ENCODE data around the gene ATP6V1C2.

Gene ATP6V1C2

DNA sequence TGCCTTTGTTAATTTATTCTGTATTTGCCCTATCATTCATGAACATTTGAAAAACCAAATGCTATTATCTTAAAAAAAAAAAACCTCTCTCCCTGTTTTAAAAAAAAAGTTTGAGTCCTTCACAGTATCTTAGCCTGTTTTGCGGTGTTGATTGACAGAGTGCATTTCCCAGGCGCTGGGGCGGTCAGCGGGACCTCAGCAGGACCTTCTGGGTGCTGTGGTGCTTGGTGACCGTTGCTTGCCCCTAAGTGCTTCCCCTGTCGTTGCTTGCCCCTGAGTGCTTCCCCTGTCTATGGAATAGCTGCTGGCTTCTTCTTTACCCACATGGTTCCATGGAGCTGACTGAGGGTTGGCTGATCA is 12.1 kb downstream of the ATP6V1C2 start:
- DNase-seq: no peak

DNA sequence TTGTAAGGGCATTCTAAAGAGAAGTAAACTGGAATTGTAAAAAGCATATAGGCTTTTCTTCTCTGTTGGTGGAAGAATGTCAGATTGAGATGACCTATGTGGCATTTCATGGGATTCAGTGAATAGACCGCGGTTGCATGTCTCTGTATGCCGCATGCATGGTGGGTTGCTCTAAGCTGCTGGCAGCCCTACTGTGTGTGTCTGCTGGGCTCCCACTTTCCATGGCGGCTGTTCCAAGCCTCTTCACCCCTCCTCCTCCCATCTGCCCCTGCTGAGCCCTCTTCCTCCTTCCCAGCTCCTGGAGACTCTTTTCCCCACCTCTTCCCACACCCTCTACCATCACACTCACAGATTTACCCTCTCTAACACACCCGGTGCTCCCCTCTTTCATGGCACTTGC is 12.6 kb downstream of the ATP6V1C2 start:
- no peak for DNase-seq

DNA sequence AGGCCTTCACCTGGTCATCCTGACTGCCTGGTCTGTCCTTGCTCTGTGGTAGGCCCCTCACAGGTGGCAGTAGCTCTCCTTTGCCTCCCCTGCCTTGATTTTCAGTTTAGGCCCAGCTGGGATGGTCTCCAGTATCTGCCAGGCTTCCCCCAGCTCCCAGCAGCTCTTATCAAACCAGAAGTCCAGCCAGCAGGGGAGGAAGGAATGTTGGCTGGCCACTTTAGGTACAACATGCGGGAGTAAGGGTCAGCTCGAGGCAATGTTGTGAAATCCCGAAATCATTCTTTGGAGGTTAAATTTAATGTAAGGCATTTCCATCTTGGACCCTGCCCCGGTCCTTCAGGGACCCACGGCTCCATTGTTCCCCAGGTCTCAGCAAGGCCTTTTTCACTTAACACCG is 16.8 kb downstream of the ATP6V1C2 start:
- DNase-seq: no peak

DNA sequence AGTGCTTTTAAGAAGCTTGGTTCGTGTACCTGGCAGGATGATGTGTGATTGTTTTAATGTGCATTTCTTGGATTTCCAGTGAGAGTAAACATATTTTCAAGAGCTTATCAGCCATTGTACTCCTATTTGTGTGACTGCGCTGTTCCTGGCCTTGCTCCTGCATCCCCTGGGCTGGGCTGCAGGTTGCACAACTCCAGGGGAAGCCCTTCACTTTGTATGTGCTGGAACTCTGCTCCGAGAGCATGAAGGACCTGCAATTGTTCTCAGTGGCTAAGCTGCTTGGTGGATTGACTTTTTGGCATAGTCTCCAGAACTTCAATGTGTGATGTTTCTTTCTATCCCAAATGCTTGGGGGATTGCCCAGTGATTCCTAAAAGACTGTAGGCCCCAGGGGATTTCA is 18.8 kb downstream of the ATP6V1C2 start:
- no peak for DNase-seq

DNA sequence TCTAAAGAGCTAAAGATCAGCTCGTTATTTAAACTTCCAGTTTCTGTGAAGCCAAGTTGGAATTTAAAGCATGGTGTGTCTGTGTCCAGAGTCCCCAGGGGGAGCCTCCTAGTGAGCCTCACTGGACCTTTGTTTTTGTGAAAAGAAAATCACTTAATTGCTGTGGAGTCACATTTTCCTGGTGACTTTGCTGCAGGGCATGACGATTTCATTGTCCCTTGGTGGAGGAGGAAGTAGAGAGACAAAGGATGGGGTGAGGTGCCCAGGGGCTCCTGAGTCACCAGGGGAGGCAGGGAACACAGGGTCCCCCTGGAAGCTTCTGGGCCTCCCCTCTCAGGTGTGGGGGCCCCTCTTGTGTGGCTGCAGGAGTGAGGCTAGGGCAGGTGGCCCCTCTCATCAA is 19.7 kb downstream of the ATP6V1C2 start:
- no peak for DNase-seq

DNA sequence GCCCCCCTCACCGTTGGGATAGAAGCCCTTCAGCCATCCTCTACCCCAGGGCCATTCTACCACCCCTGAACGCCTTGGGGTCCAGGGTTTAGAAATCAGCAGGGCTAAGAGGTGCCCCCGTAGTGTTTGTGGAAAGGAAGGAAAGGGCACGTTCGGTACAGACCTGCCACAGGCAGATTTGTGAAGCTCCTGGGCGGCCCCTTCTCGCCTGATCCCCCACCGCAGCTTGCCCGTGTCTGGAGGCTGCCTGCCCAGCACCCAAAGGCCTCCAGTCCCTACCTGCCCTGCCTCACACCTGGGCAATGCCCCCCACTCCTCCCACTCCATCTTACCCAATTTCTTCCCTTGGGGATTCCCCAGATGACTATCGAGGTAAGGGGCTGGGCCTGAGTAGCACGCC is 21.2 kb downstream of the ATP6V1C2 start:
- DNase-seq: no peak

DNA sequence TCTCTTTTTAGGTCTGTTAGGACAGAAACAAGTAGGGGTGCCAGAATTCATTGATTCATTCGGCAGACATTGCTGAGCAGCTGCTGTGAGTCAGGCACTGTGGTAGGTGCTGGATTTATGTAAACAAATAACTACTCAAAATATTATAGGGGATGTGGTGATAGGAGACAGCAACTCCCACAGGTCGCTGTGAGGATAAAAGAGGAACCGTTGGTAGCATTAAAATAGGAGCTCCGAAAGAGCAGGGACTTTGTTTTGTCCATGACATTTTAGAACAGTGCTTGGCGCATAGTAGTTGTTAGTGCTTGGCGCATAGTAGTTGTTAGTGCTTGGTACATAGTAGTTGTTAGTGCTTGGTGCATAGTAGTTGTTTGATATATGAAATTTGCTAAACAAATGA is 29.2 kb downstream of the ATP6V1C2 start:
- no peak for DNase-seq

DNA sequence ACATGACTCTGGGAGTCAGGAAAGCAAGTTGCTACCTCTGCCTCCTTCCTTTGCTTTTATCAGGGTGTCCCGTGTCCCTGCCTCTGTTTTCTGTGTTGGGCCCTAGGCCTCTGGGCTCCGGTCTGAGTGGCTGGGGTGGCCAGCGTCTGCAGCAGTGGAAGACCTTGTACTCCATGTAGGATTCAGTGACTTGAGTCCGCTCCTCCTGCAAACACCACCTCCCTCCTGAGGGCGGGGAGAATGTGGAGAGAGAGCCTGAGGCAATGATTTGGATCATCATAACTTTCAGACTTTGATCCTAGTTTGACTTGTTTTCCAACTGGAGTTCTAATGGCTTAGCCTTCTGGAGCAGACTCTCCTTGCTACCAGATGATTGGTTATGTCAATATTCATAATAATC is 30.8 kb downstream of the ATP6V1C2 start:
- no peak for DNase-seq

DNA sequence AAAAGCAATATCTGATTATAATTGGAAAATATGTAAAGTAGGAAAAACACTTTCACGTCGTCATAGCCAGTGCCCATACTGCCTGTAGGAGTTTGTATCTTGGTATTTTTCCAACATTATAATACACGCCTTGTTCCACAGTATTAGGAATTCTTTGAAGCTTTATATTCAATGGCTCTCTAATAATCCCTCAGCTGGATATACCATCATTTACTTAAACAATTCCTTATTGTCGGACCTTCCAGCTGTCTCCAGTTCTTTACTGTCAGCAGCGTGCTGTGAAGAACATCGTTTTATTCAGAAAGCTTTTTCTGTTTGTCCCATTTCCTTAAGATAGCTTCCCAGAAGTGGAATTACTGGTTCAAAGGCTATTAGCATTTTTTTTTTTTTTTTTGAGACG is 31.7 kb downstream of the ATP6V1C2 start:
- no peak for DNase-seq

DNA sequence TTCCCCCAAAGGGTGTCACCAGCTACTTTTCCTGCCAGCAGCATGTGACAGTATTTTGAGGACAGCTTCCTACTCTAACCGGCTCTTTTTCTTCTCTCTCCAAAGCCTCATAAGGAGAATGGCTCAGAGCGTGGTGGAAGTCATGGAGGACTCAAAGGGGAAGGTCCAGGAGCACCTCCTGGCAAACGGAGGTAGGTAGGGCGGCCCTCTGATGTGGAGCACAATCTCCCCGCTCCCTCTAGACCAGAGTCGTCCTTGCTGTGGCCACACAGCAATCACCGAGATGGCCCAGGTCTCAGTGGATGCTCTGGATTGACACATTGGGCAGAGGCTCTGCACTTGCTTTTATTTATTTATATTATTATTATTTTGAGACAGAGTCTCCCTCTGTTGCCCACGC is 32.4 kb downstream of the ATP6V1C2 start:
- no peak for DNase-seq

DNA sequence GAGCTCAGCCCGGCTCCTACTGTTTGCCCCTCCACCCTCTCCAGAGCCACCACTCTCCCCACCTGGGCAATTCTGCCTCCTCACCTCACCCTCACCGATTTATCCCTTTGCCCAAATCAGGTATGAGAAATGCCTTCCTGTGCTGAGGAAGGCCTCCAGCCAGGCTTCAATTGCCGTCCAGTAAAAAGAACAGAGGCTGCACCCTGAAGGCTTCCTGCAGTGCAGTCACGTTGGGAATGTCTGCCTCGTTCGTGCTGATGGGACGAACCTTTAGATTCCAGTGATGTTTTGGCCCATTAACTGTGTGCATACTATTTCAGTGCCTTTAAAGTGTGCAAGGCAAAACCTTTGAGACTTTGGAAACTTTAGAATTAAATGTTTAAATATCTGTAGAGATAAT is 34.2 kb downstream of the ATP6V1C2 start:
- no peak for DNase-seq

DNA sequence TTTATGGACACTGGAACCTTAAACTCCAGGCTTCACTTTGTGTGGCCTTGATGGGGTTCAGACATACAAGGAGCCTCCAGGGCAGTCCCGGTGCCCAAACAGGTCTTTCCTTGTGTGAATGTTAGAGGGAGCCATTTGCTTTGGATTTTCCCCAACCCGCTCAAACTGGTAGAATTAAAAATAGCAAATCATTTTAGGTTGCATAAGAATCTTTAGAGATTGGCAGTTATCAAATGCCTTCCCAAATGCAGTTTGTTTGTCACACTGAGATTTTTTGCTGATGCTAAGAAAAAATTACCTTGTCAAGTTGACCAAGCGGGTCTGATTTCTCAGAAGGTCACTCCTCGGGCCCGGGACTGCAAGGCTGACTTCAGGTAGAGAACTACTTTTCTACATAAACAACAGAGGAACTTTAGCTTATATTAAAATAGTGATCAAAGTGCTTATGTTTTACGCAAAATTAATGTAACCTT is 36.4 kb downstream of the ATP6V1C2 start:
- no peak for DNase-seq

DNA sequence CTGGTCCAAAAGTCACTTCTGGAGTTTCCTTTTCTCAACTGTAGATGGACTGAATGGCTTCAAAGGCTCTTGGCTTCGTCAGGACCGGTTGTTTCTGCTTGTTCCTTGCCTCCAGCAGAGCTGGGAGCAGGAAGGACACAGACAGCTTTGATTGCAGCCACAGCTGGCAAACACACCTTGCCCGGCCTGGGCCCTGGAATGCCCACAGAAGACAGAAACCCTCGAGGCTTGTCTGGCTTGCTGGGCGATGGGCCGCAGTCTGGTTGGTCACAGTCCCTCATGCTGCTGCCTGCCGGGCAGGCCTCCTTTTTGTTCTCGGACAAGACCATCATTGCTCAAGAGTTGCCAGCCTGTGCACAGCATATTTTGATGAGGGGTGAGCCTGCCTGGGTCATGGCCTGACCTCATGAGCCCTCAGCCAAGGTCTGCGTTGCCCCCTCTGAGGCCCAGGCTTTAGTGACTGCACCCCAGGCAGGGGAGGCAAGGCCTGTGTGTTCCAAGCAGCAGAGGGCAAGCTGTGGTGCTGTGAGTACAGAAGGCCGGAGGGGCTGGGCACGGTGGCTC is 37.8 kb downstream of the ATP6V1C2 start:
- DNase-seq: no peak

DNA sequence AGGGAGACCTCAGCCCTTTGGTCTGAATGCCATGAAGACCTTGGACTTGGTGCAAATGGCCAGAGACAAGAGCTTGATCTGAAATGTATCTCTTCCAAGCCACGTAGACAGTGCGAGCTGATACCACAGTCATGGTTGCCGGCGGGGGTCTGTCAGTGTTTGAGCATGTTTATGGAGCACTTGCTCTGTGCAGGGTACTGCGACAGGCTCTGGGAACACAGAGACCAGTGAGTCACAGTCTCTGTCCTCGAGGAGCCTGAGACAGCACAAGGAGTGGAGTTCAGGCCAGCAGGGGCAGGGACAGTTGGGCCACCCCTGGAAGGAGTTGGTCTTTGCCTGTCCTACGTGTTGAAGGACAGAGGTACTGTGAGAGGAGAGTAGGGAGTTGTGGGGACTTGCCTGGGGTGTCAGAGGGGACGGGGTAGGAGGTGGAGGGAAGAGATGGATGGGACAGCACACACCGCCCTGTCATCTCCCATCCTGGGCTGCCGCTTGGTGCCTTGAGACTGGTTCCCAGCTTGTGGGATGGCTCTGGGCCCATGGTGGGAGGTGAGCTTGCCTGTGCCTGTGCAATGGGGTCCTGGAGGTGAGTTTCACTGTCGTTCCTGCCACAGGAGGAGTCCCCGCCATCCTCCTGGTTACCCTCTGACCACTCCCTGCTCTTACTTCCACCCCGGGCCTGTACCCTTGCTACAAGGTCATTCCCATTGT is 39.5 kb downstream of the ATP6V1C2 start:
- DNase-seq: no peak

DNA sequence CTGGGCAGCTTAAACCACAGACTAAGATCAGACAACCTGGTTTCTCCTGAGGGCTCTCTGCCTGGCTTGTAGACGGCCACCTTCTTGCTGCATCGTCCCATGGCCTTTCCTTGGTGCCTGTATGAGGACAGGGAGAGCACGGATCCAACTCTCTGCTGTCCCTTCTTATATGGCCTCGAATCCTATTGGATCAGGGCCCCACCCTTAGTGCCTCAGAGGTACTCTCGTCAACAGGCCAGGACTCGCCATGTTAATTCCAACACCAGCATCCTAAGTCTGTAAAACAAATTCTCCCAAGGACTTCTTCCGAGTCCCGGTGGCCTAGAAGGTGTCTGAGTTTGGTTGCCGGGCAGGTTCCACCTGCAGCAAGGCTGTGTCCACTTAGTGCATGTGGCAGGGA is 40.2 kb downstream of the ATP6V1C2 start:
- DNase-seq: no peak

DNA sequence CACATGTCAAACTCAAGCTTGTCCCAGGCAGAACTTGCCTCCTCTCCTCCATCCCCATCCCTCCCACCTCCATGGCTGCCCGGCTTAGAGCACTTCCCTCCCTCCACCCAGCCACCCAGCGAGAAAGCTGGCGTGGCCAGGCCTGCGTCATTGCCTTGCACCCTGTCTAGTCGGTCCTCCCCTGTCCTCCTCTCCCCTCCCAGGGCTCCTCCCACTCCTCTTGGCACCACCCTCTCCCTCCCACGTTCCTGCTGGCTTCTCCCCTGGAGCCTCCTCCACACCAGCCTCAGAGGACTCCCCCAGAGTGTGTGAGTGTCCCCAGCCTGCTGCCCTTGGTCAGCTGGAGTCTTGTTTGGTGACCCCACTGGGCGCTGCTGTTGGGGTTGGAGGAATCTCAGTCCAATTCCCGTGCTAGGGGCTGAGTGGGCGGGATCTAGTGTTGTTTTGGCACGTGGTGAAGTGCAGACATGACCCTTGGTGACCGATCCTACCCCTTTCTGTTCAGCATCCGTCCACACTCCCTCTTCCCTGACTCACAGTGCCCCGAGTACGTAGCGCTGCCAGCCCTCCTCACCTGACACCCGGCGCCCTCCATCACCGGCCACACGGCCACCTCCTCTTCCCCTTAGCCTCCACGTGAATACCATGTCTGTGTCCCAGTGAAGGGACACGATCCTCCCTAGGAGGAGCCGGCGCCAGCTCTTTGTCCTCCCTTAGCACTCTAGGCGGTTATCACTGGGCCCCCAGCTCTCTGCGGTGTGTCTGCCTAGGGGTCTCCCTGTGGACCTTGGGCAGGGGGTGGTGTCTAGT is 41.4 kb downstream of the ATP6V1C2 start:
- DNase-seq: no peak

DNA sequence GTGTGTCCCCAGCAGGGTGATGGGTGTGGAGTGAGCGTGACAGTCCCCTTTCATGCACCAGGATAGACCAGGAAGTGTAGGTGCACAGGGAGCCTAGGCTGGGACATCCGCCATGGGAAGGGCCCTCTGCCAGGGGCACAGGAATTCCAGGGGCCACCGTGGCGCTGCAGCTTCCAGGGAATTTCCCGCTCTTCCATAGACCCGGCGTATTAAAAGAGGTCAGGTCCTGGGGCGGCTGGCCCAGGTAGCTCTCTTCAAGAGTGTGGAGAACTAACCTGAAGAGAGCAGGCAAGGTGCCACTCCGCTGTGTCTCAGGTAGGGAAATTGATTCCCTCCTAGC is 42.0 kb downstream of the ATP6V1C2 start:
- no peak for DNase-seq

DNA sequence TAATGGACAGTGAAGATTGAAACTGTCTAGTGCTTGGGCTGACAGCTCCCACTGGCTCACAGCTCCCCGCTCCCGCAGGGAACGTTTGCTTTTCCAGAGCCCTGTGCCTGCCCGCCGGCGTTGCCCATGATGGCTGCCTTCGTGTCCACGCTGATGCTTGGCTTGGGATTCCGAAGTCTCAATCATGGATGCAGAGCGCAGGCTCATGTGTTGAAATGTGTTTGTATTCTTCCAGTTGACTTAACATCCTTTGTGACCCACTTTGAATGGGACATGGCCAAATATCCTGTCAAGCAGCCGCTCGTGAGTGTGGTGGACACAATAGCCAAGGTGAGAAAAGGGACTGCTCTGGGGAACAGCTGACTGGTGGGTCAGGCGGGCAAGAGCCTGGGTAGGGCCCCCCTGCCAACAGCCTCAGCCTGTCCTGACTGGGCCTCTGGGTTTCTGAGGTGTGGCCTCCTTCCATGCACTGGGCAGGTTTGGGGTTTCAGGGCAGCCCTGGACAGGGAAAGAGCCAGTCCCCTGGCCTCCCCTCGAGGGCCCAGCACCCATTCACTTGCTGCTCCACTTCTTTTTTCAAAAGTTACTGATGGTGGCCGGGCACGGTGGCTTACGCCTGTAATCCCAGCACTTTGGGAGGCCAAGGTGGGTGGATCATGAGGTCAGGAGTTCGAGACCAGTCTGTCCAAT is 42.8 kb downstream of the ATP6V1C2 start:
- no peak for DNase-seq

DNA sequence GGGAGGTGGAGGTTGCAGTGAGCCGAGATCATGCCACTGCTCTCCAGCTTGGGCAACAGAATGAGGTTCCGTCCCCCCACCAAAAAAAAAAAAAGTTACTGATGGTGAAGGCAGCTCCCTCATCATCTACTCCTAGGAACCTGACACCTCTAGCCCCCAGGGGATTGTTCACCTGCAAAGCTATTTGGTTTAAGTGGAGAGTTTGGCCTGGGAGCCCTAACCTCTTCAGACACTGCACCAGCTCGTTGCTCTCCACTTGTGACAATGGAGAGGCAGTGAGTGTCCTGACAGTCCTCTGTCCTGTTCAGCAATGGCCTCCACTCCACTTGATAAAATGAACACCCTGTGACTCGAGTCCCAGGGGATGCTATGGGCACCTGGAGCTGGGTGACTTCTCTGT is 43.5 kb downstream of the ATP6V1C2 start:
- DNase-seq: no peak

DNA sequence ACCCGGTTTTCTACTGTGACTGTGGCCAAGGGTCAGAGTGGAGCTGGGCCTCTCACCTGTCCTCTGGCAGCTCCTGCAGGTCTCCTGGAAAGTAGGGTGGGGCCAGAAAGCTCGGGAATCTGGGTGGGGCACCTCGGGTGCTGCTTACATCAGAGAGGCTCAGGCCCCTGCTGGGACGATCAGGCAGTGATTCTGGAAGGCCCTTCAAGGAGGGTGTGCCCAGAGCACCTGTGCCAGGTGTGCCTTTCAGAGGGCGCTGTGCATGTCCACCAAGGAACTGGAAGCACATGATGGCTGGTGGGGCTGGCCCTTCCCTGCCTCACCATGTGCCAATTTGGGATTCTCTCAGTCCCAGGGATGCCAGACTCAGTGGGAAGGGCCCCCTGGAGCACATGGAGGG is 44.0 kb downstream of the ATP6V1C2 start:
- DNase-seq: no peak

DNA sequence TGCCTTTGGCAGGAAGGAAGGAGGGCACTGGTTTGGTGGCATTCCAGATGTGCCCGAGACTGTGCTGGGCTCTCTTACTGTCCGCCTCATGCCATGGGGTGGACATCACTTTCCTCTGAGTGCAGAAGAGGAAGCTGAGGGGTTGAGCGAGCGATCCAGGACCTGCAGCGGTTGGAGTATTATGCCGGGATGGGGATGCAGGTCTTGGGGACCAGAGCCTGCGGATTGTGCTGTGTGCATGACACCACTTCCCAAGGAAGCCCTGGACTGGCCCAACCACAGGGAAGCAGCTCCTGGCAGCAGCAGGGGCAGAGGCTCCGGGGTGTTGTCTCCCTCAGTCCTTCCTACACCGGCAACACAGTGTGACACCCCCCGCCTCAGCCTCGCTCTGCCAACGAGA is 44.5 kb downstream of the ATP6V1C2 start:
- no peak for DNase-seq

DNA sequence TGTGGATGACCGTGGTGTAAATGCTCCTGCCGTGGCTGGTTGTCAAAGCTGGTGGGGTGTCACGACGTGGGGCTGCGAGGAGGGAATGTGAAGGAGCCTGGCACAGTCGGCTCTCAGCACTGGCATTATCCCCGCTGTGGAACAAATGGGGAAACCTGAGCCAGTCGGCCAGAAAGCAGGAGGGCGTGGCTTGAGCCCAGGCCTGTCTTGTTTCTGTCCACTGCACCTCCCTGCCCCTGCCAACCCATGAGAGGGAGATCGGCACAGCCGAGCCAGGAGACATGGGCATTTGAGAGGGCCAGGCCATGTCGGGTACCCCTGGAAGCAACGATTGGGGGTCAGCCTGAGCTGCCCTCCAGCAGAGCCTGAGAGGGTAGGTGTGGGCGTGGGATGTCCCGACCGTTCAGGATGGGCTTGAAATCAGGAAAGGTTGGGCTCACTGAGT is 46.7 kb downstream of the ATP6V1C2 start:
- no peak for DNase-seq

DNA sequence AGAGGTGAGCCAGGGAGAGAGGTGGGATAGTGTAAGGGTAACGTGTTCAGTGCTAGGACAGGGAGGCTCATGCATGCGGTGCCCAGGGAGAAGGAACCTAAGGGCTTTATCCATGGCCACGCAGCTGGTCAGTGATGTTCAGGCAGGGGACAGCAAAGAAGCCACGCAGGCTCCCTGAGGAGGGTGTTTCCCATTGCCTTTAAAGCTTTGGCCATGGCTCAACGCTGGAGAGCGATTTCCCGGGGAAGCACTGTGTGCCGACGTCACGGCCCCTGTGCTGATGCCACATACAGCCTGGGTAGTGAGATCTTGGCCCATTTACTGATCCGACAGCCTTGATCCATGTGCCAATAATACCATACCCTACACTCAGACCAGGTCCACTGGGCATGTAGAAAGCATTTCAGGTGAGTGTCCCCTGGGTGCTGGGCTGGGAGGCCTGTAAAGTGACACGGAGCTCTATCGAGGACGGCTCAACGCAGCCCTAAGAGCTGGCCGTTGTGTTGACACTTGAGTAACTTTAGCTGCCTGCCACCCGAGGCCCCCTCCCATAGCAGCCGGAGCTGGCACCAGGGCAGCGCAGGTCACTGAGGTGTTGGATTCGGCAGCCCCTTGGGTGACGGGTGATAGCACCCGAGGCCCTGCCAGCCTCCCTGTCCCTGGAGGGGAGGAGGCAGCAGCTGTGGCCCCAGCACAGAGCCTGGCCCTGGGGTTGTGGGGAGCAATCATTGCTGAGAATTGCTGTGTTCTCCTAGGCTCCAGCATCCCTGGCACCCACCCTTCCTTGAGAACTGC is 49.7 kb downstream of the ATP6V1C2 start:
- no peak for DNase-seq
